ENCODE data around the gene ADAMTSL1.

Gene ADAMTSL1

DNA sequence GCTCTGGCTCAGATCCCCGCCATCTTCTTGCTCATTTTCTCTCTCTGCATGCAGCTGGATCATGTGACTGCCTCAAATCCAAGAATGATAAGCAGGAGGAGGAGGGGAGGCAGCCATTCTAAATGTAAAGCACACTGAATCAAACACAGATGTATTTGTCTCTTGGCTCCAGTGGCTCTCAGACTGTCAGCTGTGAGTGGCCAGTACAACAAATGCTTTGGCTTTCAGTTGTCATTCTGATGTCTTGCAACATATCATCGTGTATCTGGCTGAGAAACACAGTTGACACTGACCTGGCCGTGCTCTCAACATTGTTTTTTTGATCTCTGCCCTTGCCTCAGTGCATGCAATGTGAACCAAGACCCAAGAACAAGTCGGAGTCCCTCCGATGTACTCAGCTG, 233.1 kb downstream of the ADAMTSL1 start:
- no peak for DNase-seq

DNA sequence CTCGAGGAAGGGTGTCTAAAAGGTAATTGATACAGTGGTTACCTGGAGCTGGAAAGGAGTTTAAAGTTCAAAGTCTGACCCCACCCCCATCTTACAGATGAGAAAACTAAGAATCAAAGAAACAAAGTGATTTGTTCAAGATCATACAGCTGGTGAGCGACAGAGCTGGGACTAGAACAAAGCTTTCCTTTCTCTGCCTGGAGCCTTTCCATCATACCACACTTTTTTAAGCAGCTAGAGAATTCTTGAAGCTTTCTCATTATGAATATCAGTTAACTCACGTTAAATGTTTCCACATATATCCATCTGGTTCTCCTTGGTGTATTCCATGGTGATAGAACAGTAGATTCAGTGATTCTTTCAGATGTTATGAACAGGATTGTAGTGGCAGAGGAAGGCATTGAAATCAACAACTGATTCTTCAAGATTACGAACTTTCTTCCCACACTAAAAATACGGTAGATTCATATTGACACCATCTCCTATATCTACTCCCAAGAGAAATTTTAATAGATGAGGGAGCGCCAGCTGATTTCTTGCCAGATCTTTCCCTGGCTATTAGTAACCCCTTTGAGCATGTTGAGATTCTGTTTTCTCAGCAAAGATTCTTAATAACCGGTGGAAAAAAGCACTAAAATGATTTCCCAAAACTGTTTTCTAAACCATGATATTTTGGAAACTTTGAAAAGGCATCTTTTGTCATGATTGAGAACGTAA, 233.7 kb downstream of the ADAMTSL1 start:
- no peak for DNase-seq

DNA sequence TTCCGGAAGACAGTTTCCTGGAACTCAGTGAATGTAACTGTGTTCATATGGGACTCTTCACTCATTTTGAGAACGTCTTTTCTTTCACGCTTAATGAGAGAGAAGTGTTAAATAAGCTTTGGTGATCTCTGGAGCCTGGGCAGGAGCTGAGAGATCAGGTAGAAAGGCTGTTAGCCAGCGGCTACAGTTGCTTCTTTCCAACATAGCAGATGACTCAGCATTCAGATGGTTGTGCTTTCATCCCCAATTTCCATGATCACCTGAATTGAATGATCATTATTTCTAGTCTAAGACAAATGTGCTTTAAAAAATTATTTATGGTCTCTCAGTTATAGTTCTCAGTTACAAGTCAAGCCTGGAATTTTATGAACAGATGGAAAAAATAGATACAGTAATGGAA, 234.5 kb downstream of the ADAMTSL1 start:
- no peak for DNase-seq

DNA sequence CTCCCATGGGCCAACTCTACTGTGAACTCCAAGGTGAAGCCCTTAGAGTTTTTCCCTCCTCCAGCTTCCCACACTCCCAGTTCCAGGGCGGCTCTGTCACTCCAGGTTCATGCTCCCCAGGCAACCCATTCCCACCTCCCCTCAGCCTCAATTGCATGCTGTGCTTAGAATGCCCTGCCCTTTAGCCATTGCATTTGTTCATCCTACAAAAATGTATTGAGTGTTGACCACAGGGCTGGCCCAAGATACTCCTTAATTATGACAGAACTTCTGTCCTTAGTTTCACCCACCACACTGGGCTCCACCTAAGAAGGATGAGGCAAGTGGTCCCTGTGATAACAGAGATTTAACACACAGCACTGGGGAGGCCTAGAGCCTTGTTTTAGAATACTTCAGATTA, 236.1 kb downstream of the ADAMTSL1 start:
- DNase-seq = no peak

DNA sequence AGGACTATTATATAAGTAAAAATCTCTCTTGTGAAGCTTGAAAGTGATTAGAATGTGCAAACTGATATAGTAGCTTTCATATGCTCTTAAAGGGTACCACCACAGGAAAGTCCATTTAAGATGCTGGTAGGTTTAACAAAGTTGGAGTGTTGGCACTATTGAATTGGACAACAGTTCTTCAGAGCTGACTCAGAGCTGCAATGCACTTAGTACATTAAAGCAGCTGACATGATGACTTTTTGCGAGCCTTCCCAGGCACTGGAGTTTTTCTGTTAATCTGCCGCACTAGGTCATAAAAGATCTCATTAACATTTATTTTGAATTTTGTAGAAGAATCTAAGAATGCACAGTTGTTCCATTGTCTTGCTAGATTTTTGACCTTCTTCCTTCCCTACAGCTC, 243.8 kb downstream of the ADAMTSL1 start:
- DNase-seq = no peak

DNA sequence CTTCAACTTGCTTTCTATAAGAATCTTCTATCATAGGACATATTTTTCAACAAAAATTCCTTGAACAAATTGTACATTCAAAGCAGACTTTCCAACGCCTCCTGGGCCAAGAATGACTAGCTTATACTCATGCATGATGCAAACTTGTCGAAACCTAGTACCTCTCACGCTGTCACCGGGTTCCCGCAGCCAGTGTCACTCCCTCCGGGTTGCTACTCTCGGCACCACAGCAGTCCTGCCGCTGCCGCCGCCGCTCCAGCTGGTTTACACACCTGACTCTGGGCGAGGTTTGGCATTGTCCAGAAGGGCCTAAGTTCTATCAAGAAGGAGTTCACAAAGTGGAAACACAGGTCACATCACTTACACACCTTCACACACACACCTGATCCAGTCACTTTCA, 244.4 kb downstream of the ADAMTSL1 start:
- DNase-seq = no peak

DNA sequence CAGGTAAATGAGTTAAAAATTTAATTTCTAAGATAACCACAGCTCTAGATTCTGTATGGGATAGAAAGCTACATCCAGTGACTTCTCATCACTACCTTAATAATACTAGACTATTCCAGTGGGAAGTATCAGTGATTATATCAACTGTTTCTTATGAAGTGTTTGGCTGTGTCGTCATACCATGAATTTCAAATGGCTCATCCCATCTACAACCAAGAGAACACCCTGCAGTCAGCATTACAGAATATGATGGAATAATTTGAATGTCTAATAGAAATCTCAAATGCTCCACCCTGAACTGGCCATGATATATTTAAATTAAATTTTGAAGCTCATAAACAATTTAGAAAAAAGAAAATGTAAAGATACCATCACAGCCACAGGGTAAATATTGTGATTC, 245.0 kb downstream of the ADAMTSL1 start:
- no peak for DNase-seq

DNA sequence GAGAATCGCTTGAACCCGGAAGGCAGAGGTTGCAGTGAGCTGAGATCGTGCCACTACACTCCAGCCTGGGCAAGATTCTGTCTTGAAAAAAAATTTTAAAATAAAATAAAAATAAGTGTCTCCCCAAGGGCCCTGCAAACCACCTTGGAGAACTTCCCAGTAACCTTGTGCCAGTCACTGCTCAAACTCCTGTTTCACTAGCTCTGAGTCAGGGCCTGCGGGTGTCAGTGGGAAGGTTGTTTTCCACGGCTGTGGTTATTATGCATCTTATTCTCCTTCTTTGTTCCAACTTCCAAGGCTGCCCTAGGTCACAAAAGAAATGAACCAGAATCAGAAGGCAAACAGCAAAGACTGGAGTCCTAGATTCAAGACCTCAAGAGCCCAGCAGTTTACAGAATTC, 246.7 kb downstream of the ADAMTSL1 start:
- no peak for DNase-seq

DNA sequence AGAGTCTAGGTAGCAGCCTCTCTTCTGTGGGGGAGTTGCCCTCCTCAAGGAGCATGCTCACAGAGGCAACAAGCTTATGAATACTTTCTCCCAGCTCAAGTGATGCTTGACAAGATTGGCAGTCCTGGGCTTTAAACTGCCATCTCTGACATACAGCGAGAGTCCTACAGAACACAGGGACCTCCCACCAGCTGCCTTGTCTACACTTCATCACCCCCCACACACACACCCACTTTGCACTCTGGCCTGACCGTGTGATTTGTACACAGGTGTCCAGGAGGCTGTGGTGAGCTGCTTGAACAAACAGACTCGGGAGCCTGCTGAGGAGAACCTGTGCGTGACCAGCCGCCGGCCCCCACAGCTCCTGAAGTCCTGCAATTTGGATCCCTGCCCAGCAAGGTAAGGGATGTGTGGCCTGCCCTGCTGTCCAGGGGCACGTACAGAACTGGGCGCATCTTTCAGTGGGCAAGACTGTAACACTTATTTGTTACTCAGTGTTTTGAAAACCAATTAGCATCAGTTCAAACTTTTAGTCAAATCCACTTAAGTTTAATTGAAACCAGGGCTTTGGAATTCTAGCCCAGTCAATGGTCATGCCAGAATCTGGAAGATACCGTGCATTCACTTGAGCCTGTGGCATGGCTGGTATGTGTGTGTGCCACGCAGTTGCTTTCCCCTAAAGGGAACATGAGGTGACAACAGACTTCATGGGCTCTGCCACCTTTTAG, 247.5 kb downstream of the ADAMTSL1 start:
- DNase-seq = no peak

DNA sequence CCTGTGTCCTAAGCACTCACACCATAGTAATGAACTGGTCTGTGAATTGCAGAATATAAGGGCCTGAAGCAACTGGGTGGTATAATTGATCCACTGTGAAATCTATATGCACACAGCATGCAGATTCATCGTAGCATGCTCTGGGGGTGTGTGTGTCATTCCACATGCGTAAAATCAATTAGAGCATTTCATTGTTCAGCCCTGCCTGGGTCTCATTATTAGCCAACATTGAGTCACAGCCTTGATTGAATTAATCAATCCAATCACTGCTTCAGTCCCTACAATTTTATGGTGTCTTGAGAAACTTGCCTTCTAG, 248.0 kb downstream of the ADAMTSL1 start:
- DNase-seq = no peak

DNA sequence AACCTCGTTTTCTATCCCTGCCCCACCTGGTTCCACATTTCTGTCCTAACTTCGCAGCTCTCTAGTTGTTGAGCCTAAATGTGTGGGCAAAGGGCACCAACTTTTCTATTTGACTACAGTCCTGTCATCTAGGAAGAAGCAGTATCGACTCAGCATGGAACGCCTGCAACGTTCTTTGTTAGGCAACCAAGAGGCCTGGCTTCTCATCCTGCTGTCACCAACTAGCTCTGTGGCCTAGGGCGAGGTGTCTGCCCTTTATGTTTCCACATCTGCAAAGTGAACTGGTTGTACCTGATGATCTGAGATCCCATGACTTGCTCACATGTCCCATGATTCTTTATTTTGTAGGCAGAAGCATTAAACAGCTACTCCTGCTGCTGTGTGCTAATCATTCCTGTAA, 248.9 kb downstream of the ADAMTSL1 start:
- no peak for DNase-seq

DNA sequence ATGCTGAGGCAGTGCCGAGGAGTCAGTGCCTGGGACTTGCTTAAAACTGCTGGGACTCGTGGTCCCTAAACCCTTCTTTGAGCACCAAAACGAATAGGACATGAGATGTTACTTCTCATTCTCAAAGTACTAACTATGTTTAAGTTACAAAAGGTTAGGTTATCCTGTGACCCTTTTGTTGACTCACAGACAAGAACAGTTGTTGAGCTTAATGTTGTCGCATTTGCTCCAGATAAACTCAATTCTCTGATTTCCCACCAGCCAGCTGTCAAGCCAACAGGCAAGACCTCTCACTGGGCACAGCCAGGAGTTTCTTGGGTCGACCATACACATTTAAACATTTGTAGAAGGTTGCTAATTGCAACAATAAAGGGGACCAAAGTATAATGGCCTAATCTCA, 249.4 kb downstream of the ADAMTSL1 start:
- DNase-seq = no peak

DNA sequence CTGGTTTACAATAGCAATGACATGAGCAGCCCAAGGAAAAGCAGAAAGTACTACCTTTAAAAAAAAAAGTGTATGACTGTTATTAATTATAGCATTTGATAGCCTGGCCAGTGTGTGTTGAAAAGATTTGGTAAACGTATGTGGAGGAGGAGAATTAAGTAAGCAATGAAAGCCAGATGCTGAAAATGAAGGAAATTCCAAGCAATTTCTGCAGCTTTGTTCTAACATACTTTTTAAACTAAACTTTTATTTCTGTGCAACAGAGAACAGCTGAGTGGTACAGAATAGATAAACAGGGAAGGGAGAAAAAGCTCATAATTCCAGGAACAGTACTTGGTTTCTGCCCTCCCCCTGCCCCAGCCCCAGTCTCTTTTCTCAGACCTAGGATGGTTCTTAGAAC, 252.6 kb downstream of the ADAMTSL1 start:
- DNase-seq = no peak

DNA sequence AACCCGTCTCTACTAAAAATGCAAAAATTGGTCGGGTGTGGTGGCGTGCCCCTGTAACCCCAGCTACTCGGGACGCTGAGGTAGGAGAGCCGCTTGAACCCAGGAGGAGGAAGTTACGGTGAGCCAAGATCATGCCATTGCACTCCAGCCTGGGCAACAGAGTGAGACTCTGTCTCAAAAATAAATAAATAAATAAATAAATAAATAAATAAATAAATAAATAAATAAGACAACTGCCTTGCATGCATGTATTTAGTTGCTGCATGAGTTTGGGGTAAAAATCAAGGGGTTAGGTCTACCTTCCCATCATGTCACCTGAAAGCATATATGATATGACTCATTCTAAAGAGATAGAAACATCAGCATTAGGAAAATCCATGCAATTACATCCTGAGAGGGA, 254.0 kb downstream of the ADAMTSL1 start:
- no peak for DNase-seq

DNA sequence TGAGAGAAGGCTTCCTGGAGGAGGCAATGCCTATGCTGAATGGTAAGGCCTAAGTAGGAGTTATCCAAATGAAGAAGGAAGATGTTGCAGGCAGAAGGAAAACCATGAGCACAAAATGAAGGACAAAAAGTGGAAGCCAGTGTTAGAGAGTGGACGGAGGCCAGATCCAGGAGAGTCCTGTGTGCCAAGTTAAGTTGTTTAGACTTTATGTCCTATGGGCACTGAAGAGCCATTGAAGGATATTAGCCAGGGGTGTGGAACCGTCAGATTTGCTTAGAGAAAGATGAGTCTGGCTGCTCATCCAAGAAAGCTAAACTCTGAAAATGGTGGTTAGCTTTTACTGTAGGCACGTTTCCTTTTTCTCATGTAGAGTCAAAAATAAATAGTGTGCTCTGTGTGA, 254.7 kb downstream of the ADAMTSL1 start:
- DNase-seq = no peak

DNA sequence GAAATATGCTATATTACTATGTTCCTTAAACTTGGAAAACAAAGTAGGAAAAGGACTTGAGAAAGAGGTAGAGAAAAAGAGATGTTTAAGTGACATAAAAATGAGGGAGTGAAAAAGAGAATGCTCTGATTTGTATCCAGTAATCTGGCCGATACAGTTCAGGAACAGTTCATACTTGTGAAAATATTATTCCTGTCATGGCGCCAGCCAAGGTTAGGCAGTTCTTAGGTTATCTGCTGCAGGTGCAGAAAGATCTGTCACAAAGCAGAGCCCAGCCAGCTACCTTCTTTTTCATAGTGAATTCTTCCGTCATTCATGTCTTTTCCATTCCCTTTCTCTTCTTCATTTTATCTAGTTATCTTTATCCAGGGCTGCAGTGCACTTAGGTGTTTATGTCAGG, 256.3 kb downstream of the ADAMTSL1 start:
- DNase-seq = no peak

DNA sequence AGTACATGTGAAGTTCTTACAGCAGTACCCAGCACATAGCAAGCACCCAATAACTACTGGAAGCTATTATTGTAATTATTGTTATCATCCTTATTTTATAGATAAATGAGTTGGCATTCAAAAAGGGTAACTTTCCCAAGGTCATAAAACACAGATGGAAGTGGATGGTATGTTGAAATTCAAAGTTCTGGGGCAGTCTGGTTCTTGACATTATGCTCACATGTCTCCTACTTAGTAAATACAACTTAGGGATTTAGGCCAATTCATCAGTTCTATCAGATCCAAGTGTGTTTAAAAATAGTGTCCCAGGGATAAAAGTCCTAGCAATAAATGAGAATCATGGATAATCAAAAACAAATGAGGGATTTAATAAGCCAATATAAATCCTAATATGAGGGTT, 265.2 kb downstream of the ADAMTSL1 start:
- no peak for DNase-seq

DNA sequence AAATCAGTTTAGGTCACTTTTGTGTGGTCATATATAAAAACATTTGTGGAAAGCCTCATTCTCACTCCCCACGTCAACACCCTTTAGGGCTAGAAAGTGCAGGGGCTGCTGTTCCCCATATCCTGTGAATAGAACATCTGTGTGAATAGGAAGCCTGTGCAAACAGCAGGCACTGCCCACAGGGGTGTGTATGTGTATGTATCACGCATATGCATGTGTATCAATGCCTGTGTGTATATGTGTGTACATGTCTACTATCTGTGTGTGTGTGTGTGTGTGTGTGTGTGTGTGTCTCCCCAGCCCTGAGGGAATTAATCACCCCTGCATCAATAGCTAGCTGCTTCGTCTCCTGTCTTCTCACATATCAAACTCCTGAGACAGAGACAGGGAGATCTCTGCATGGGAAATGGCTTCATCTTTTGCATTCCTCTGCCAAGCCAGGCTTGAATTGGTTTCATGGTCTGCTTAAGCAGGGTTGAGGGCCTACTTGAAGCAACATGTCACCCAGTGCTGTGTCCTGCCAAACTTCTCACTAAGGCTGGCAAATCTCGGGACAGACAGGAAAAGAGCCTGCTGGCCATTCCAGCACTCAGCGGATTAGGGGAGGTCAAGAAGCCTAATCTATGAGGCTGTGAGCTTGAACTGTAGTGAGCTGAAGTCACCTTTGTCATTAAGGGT, 265.8 kb downstream of the ADAMTSL1 start:
- DNase-seq = no peak

DNA sequence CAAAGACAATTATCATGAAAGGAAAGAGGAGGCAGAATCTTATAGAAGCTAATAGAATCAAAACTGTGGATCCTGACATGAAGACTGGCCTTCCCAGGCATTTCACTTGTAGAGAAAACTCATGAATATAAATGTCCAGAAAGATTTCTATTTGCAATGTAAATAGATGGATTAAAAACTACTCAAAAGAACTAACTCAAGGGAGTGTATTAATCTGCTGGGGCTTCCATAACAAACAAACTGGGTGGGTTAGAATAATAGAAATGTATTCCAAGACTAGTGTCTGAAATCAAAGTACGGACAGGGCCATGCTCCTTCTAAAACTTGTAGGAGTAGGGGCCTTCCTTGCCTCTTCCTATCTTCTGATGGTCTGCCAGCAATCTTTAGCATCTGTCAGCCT, 267.4 kb downstream of the ADAMTSL1 start:
- DNase-seq = no peak

DNA sequence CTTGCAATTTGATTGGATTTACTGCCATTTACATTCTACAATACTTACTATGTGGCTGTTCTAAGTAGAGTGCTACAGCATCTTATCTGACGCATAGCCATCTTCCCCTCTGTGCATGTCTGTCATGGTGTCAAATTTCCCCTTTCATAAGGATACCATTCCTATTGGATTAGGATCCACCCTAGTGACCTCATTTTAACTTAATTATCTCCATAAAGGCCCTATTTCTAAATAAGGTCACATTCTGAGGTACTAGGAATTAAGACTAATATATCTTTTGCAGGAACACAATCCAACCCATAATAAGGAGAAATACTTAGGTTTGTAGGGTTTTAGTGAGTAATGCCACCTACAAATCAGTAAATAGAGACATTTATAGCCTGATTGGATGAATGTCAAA, 268.0 kb downstream of the ADAMTSL1 start:
- no peak for DNase-seq

DNA sequence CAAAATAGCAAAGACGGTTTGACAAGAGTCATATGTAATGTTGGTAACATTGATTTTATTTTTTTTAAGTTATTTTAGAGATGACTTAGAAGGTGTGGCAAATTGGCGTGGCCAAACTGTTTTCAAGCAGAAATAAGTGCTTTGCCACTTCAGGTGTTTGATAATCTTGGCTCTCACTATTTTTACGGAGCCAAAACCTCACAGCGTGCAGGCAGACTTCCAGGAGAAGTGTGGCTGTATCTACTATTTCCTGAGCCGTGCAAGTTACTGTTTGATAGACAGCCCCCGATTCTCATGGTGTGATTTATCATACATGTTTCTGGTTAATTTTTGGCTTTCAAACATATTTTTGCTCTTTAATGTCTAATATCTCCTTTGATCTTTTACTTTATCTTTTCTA, 269.5 kb downstream of the ADAMTSL1 start:
- DNase-seq = no peak

DNA sequence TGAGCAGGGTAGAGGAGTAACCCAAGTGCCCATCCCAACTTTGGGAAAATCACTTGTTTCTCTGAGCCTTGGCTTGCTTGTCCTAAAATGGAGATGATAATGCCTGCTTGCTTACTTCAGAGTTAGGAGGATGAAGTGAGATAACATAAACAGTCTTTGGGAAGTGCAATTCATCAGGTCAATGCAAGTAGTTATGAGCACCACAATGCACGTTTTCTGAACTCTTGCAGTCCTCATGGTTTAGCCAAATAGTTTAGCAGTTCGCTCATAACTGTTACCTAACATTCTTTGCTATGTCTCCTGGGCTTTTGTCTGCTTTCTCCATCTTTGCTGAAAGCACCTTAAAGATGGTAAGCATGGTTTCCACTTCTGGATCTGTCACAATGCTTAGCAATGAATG, 270.0 kb downstream of the ADAMTSL1 start:
- DNase-seq = no peak

DNA sequence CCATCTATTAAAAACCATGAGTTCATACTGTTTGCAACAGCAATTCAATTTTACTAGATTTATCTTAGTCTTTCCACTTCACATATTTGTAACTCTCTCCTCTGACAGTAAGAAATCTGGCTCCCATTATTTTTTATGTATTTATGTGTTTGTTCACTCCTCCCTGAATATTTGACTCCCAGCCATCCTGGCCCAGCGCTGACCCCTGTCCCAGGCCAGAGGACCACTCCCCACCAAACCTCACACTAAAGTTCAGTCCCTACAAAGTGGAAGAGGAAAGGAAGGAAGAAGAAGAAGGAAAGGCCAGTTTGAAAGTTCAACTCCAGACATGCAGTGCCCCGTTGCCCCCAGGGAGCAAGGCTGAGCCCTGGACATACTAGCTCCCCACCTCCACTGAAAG, 271.8 kb downstream of the ADAMTSL1 start:
- DNase-seq = no peak

DNA sequence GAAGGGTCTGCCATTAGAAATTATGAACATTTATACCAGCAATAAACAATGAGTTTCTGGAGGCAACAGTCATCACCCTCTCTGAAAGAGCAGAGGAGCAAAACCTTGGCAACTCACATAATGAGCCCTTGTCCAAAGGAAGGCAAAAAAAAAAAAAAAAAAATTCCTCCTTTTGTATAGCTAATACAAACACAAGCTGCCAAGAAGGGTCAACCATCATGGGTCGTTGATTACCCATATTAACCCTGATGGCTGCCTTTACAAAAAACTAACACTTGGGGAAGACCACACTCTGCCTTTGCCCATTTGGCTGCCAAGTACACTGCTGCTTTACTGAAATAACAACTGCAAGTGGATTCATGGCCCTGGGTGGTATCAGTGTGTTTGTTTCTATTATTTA, 272.7 kb downstream of the ADAMTSL1 start:
- DNase-seq = no peak

DNA sequence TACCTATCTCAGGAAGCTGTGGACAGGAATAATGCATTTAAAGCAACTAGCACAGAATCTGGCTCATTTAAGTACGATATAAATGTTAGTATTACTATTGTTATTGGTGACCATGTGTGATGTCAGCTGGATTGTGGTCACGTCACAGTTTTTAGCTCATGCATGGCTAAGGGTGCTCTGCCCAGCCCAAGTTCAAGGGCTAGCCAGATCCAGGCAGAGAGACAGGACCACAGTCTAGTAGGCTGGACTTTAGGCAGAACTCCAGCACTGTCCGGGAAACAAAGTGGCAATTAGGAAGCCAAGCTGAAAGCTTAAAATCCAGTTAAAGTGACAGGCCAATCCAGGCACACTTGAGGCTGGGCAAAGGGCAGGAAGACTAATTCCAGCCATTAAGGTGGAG, 273.6 kb downstream of the ADAMTSL1 start:
- no peak for DNase-seq
